Natural killer cell (primary cell): ENCODE measurements around the gene LIMD2. TPM values are rescaled to one million over a fixed set of nuclear protein-coding genes. Genes with fewer than 3 reads are reported as not detected.

ENCODE experiments used
- ATAC-seq, 3 donors: fragments of 150-1000 bp in 2 of 3; fragments of 200-7000 bp in 1 of 3; cut with Tn5 transposase; 1 replicate in 1 of 3; 2 replicates in 2 of 3; pipeline ENCODE4 v1.10.0; 2021; ENCODE audit warnings: mild to moderate bottlenecking in 2 of 3, moderate library complexity in 2 of 3
- DNase-seq, 2 donors: peaks; one replicate each; pipeline versions ENCODE4 v3.0.0 to v3.0.0-alpha.2; 2013 to 2021; ENCODE audit warnings: mixed read lengths in 1 of 2
- H3K27ac ChIP-seq: one replicate; pipeline ENCODE4 v1.5.1; 2013; ENCODE audit warnings: mild to moderate bottlenecking, low read length
- H3K27me3 ChIP-seq: one replicate; pipeline ENCODE4 v1.6.1; 2013; ENCODE audit warnings: low read length; ENCODE audit not compliant: control insufficient read depth, insufficient read depth
- H3K36me3 ChIP-seq: one replicate; pipeline ENCODE4 v1.6.1; 2013; ENCODE audit warnings: low read length; ENCODE audit not compliant: control insufficient read depth, insufficient read depth
- H3K4me1 ChIP-seq: one replicate; pipeline ENCODE4 v1.6.1; 2013; ENCODE audit warnings: low read length; ENCODE audit not compliant: control insufficient read depth, insufficient read depth
- H3K4me3 ChIP-seq: one replicate; pipeline ENCODE4 v1.5.1; 2013; ENCODE audit warnings: low read length
- H3K9me3 ChIP-seq: one replicate; pipeline ENCODE4 v1.6.1; 2013; ENCODE audit warnings: low read length; ENCODE audit not compliant: control insufficient read depth, insufficient read depth
- H3K27ac Mint-ChIP-seq, 2 donors: one replicate each; pipeline ENCODE4 v1.8.0; 2022; ENCODE audit warnings: mild to moderate bottlenecking in 2 of 2, mixed read lengths in 2 of 2, moderate library complexity in 1 of 2
- H3K27me3 Mint-ChIP-seq, 2 donors: one replicate each; pipeline ENCODE4 v1.8.0; 2022; ENCODE audit warnings: low read depth in 2 of 2, mixed read lengths in 2 of 2
- H3K36me3 Mint-ChIP-seq: one replicate; pipeline ENCODE4 v1.8.0; 2022; ENCODE audit warnings: mixed read lengths
- H3K4me1 Mint-ChIP-seq, 2 donors: one replicate each; pipeline ENCODE4 v1.8.0; 2022; ENCODE audit warnings: mixed read lengths in 2 of 2
- H3K4me3 Mint-ChIP-seq: one replicate; pipeline ENCODE4 v1.8.0; 2022; ENCODE audit warnings: mild to moderate bottlenecking, moderate library complexity, mixed read lengths
- H3K9me3 Mint-ChIP-seq, 2 donors: one replicate each; pipeline ENCODE4 v1.8.0; 2022; ENCODE audit warnings: mixed read lengths in 2 of 2
- WGBS: methylation state at CpG from one replicate; pipeline ENCODE4 v1.1.7; 2013; ENCODE audit warnings: missing lambda C conversion rate; ENCODE audit not compliant: insufficient coverage; 5-methylcytosine and 5-hydroxymethylcytosine counted together
- intact Hi-C: fragments of 100-400 bp; cut with micrococcal nuclease; formaldehyde crosslinking; loops from one replicate; pipeline ENCODE4 v1.14.2; 2022
- total RNA-seq, 4 donors: library from RNA; stranded (reverse); fragments of 120-200 nt in 1 of 4; gene quantifications; one replicate each; pipeline versions ENCODE4 v1.2.3 to v1.2.4, GENCODE V29; 2013 to 2022
- TF ChIP-seq, protein P1 (sequence below): fragments of 200-600 bp; IDR thresholded peaks from one replicate; pipeline ENCODE4 v1.8.0; 2022; ENCODE audit warnings: antibody characterized with exemption

The LIMD2 gene
- total RNA-seq, 3 donors from 2014 or later (not counting 1 experiment from before 2014, with no cell fraction given): 513 to 546 (median 524) TPM

DNA sequence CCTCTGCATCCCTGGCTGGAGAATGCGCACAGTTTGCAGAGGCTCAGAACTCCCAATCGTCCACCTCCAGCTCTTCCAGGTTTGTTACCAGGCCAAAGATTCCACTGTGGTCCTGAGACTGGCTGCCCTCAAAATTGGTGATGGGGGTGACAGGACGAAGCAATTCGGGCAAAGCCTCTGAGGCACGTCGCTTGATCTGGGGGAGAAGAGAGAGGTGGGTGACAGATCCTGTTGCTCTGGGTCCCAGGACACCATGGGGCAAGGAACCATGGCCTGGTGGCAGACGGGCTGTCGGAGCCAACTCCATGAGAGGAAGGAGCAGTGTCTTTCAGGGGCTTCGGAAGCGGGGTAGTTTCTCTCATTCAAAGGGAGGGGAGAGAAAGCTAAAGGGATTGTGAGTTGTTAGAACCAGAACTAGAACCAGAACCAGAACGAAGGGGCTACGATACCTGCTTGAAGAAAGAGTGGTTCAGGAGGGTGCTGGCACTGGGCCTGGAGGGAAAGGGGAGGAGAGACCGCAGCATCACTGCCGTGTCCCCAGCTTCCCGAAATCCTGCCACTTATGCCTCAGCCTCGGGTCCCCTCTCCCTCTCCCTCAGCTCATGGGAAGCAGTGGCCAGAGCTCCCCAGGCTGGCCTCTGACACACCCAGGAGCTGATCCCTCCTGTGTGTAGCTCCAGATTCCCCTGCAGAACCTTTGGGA lies 3.8 kb upstream of the LIMD2 start:
- Mint-ChIP-seq H3K4me1 (peaks cover 61% of the 10 kb centered on the region in 2 donors), H3K4me3 (peak overlapping the region; percentile 93), H3K9me3 (no peaks in the 10 kb centered on the region), H3K27ac (peak overlapping the region; percentile 96 to 97), H3K36me3 (no peaks in the 10 kb centered on the region), H3K27me3 (no peaks in the 10 kb centered on the region)
- Histone ChIP-seq H3K4me3 (no peak overlapping the region), H3K27me3 (no peaks in the 10 kb centered on the region), H3K4me1 (peaks cover 80% of the 10 kb centered on the region), H3K27ac (peak overlapping the region; percentile 86), H3K9me3 (no peaks in the 10 kb centered on the region), H3K36me3 (peaks cover 10% of the 10 kb centered on the region)
- intact Hi-C loops: no loop called here
- no peak for DNase-seq
- no peak for ATAC-seq
- 93% methylated on average over 15 of the region's 16 CpGs for WGBS
- TF ChIP-seq, protein P1, sequence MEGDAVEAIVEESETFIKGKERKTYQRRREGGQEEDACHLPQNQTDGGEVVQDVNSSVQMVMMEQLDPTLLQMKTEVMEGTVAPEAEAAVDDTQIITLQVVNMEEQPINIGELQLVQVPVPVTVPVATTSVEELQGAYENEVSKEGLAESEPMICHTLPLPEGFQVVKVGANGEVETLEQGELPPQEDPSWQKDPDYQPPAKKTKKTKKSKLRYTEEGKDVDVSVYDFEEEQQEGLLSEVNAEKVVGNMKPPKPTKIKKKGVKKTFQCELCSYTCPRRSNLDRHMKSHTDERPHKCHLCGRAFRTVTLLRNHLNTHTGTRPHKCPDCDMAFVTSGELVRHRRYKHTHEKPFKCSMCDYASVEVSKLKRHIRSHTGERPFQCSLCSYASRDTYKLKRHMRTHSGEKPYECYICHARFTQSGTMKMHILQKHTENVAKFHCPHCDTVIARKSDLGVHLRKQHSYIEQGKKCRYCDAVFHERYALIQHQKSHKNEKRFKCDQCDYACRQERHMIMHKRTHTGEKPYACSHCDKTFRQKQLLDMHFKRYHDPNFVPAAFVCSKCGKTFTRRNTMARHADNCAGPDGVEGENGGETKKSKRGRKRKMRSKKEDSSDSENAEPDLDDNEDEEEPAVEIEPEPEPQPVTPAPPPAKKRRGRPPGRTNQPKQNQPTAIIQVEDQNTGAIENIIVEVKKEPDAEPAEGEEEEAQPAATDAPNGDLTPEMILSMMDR: no peak

DNA sequence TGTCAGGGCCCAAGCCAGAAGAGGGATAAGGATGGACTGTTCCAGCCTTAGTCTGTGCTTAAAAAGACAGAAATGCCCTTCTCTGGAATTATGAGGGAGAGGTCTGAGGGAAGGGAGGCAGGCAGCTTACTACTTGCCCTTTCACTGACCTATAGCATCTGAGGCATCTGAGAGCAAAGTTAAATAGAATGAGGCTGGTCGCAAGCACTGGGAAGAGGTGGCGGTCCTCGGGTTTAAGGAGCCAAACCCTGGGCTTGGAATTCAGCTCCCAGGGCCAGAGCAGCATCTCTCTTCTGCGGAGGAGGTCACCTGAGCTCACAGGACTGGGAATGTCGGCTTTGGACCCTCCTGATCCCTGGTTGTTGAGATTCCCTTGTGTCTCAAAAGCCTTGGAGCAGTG lies 3.1 kb upstream of the LIMD2 start:
- H3K4me1 Mint-ChIP-seq: peaks cover 58 to 61% of the 10 kb centered on the region in 2 donors
- Histone ChIP-seq H3K27ac (peak overlapping the region; percentile 86), H3K4me1 (peaks cover 78% of the 10 kb centered on the region), H3K9me3 (no peaks in the 10 kb centered on the region), H3K27me3 (no peaks in the 10 kb centered on the region), H3K4me3 (peak overlapping the region; percentile 47), H3K36me3 (peaks cover 15% of the 10 kb centered on the region)
- TF ChIP-seq, protein P1: no peak
- H3K9me3 Mint-ChIP-seq: no peaks in the 10 kb centered on the region
- H3K27ac Mint-ChIP-seq: peak overlapping the region; percentile 96 to 97
- WGBS: 92% methylated on average over 5 of the region's 5 CpGs
- H3K27me3 Mint-ChIP-seq: no peaks in the 10 kb centered on the region
- no peaks in the 10 kb centered on the region for H3K36me3 Mint-ChIP-seq
- peak overlapping the region; percentile 93 for H3K4me3 Mint-ChIP-seq
- no peak for ATAC-seq
- intact Hi-C loops: no loop called here
- no peak for DNase-seq

DNA sequence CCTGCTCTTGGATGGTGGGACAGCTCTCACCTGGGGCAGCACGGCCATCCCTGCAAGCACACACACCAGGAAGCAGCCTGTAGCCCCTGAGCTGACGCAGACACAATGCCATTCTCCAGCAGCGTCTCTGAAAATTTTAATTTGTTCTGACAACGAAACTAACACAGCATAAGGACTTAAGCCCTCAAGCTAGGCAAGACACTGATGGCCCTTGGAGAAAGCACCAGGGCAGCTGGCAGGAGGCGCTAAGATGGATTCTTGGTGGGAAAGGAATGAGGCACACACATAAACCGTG lies 2.7 kb upstream of the LIMD2 start:
- Histone ChIP-seq H3K27ac (peak overlapping the region; percentile 86), H3K4me1 (peaks cover 78% of the 10 kb centered on the region), H3K36me3 (peaks cover 17% of the 10 kb centered on the region), H3K4me3 (peak overlapping the region; percentile 47), H3K27me3 (no peaks in the 10 kb centered on the region), H3K9me3 (no peaks in the 10 kb centered on the region)
- TF ChIP-seq, protein P1: no peak
- Mint-ChIP-seq H3K4me3 (peak overlapping the region; percentile 93), H3K4me1 (peaks cover 61 to 65% of the 10 kb centered on the region in 2 donors), H3K27me3 (no peaks in the 10 kb centered on the region), H3K36me3 (no peaks in the 10 kb centered on the region), H3K9me3 (no peaks in the 10 kb centered on the region), H3K27ac (peak overlapping the region; percentile 96 to 97)
- intact Hi-C loops: no loop called here
- ATAC-seq (no peak), DNase-seq (peak in 1 of 2 donors; percentile 44)
- WGBS: 72% methylated on average over 6 of the region's 6 CpGs
